Motor neuron (in vitro differentiated cells): Measurements from ENCODE around the gene CACNA1E. TPM values are rescaled to one million over a fixed set of nuclear protein-coding genes. Genes with fewer than 3 reads are reported as not detected.

Experiments
- ATAC-seq, 8 experiments: fragments of 200-7000 bp; cut with Tn5 transposase; replicated peaks in 6 of 8; 2 replicates each; pipeline ENCODE4 v1.8.0; 2021; ENCODE audit warnings: mild to moderate bottlenecking in 8 of 8, moderate library complexity in 8 of 8
- H3K27ac ChIP-seq, 2 donors: fragments of 250-450 bp; sonication (Bioruptor Pico); 2 replicates each; pipeline ENCODE4 v1.9.0; 2021; ENCODE audit warnings: antibody characterized with exemption in 2 of 2, mild to moderate bottlenecking in 2 of 2, moderate library complexity in 1 of 2
- H3K4me1 ChIP-seq, 2 donors: fragments of 250-450 bp; sonication (Bioruptor Pico); replicated peaks in 1 of 2; 2 replicates each; pipeline ENCODE4 v1.6.1; 2021; ENCODE audit warnings: antibody characterized with exemption in 2 of 2, mild to moderate bottlenecking in 2 of 2, moderate library complexity in 1 of 2
- H3K4me3 ChIP-seq, 5 donors: fragments of 250-450 bp; sonication (Bioruptor Pico); 2 replicates each; pipeline ENCODE4 v1.9.0; 2021; ENCODE audit warnings: antibody characterized with exemption in 5 of 5, mild to moderate bottlenecking in 5 of 5, moderate library complexity in 4 of 5
- WGBS, 10 experiments: fragments of 450-650 bp; shearing (Covaris generic); methylation state at CpG; one replicate each; pipeline ENCODE4 v1.0.0; 2022; 5-methylcytosine and 5-hydroxymethylcytosine counted together
- in situ Hi-C, 9 experiments: fragments of 400-800 bp; cut with MboI; loops; one replicate each; pipeline ENCODE4 v1.15.0; 2021; ENCODE audit warnings: low sequenced_read_pairs in 9 of 9, low pct_unique_long_range_greater_than_20kb in 2 of 9; ENCODE audit not compliant: unreplicated experiment in 9 of 9
- total RNA-seq, 8 experiments: library from RNA; unstranded; fragments of 300-600 nt; gene quantifications; 2 replicates each; pipeline versions ENCODE4 v1.2.3 to v1.2.4, GENCODE V29; 2022

The CACNA1E gene
- total RNA-seq, 8 experiments from 2014 or later: 0.10 to 19.4 (median 6.8) TPM

DNA sequence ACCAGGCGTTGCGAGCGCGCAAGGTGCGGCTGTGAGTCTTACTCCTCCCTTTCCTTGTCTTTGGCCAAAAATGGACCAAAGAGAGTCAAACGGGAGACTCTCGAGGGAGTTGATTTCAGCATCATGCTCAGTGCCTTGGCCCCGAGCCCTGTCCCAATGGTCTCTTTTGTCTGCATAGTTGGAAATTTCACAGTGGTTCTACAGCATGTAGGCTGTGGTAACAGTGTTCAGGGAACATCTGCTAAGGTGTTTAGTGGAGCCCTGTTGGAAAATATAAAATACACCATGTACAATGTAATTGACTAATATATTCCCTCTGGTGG is 2.7 kb downstream of the CACNA1E start:
- Histone ChIP-seq H3K4me3 (peak overlapping the region; percentile 37 to 71 (median 56)), H3K4me1 (peaks cover 10 to 24% of the 10 kb centered on the region in 2 donors), H3K27ac (no peak overlapping the region)
- ATAC-seq: no peak
- in situ Hi-C loops: loop anchor here in 6 of 9 experiments (10.0 to 25.0 kb wide), 7 partner anchors 99 to 909 kb away; partner anchors contain the start of genes GLUL (in 1 of the 6) and ZNF648 (in 1 of the 6)
- WGBS, 10 experiments: 0 to 33% (median 21%) methylated on average over 2 to 8 of the region's 8 CpGs; no CpG with 5 or more reads in 3 of the 10 experiments

DNA sequence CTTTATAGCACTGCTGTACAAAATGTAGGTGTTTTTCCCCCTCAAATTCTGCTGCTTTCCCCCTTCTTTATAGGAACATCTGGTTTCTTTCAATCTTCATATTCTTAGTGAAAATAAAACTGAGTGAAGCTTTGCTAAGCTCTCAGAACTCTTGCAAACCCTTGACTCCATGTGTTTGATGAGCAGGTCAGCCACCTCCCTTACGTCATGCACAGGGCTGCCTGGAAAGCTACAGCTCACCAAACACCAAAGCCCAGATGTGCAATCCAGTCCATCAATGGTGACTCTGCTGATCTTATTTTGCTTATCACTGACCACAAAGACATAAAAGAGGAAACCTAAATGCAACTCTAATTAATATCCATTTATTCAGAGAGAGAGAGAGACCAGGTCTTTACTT is 5.5 kb downstream of the CACNA1E start:
- in situ Hi-C loops: loop anchor here in 6 of 9 experiments (10.0 to 25.0 kb wide), 7 partner anchors 102 to 906 kb away; partner anchors contain the start of genes GLUL (in 1 of the 6) and ZNF648 (in 1 of the 6)
- Histone ChIP-seq H3K4me3 (no peak overlapping the region), H3K27ac (no peak overlapping the region), H3K4me1 (peaks cover 10 to 20% of the 10 kb centered on the region in 2 donors)
- ATAC-seq: peak in 3 of 8 experiments; percentile 21 to 45 (median 40)
- 11 to 89% (median 60%) methylated on average over 1 of the region's 1 CpG; no CpG with 5 or more reads in 4 of the 10 experiments for WGBS, 10 experiments

DNA sequence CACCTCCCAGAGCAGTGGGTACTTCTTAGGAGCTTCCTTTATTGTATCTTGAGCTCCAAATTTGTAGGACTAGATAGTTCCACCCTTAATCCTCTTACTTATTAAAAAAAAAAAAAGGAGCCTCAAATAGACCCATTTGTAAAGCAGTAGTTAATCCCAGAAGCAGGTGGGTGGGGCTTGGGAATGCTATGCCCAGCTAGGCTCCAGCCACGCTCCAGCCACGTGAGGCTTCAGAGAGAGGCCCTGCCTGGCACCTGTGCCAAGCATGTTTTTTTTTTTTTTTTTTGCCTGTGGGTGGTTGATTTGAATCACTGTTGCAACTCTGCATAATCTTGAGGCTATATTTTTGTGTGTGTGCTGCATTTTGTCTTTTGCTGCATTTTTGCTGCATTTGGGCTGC is 7.0 kb downstream of the CACNA1E start:
- no peak overlapping the region for H3K4me3 ChIP-seq
- WGBS, 10 experiments: 88 to 100% (median 94%) methylated on average over 2 of the region's 2 CpGs; no CpG with 5 or more reads in 6 of the 10 experiments
- H3K27ac ChIP-seq: no peak overlapping the region
- no peak for ATAC-seq
- peaks cover 6 to 13% of the 10 kb centered on the region in 2 donors for H3K4me1 ChIP-seq
- in situ Hi-C loops: loop anchor here in 6 of 9 experiments (25.0 kb wide), 6 partner anchors 103 to 597 kb away; partner anchors contain the start of gene ZNF648 (in 1 of the 6)

DNA sequence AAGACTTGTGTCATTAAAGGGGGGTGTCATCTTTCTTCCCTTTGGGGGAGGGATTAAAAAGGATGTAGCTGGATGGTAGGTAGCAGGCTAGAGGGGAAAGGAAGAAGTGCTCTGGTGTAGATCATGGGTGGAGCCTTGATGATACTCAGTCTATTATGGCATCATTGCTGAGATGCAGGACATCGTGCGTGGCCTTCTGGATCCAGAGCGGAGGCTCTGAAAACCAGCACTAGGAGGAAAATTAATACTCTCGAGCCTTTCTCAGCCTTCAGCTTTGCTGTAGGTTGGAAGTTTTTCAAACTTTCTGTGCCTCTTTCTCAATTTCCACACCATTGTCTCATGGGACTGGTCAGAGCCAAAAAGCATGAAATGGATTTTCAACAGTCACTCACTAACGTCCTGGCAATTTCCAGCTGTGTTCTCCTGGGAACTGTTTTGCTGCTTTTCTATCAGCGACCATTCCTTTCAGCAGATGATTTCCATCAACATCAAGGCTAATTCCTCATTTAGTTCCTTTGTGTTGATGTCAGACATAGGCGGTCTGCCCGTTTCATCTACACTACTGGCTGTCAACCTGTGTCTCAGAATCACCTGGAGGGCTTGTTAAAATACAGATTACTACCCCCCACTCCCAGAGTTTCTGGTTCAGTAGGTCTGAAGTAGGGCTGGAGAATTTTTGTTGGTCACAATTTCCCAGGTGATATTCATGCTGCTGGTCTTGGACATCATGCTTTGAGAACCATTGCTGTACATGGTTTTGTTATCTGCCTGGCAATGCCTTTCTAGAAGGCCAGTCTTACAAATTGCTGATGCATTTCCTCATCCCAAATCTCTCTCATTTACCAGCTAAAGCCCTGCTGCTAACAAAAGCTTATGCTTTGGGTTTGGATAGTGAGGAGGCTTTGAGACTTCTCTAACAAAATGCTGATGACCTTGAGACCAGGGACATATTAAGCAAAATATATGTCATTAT is 7.7 kb downstream of the CACNA1E start:
- WGBS, 10 experiments: 0 to 83% (median 44%) methylated on average over 2 to 8 of the region's 8 CpGs; no CpG with 5 or more reads in 2 of the 10 experiments
- no peak overlapping the region for H3K27ac ChIP-seq
- ATAC-seq: no peak
- H3K4me3 ChIP-seq: no peak overlapping the region
- H3K4me1 ChIP-seq: peaks cover 5 to 9% of the 10 kb centered on the region in 2 donors
- in situ Hi-C loops: loop anchor here in 6 of 9 experiments (25.0 kb wide), 6 partner anchors 104 to 596 kb away; partner anchors contain the start of gene ZNF648 (in 1 of the 6)

DNA sequence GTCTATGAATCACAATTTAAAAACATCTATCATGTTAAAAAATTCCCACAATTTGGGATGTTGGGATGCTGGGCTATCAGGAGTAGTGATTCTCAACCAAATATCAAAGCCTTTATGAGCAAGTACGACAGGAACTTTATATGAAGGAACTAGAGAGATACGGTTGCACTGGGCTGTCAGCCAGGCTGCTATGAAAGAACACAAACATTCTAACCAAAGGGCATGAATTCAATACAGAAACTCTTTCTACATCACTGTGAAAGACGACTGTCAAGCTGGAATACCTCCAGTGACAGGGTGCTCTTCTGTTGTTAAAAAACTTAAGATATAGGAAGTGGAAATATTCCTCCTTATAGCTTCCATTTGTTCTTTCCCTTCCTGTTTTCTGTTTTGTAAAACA is 9.8 kb downstream of the CACNA1E start:
- in situ Hi-C loops: loop anchor here in 6 of 9 experiments (25.0 kb wide), 6 partner anchors 106 to 594 kb away; partner anchors contain the start of gene ZNF648 (in 1 of the 6)
- WGBS, 10 experiments: 0 to 73% (median 48%) methylated on average over 2 to 3 of the region's 3 CpGs; no CpG with 5 or more reads in 2 of the 10 experiments
- H3K27ac ChIP-seq: no peak overlapping the region

DNA sequence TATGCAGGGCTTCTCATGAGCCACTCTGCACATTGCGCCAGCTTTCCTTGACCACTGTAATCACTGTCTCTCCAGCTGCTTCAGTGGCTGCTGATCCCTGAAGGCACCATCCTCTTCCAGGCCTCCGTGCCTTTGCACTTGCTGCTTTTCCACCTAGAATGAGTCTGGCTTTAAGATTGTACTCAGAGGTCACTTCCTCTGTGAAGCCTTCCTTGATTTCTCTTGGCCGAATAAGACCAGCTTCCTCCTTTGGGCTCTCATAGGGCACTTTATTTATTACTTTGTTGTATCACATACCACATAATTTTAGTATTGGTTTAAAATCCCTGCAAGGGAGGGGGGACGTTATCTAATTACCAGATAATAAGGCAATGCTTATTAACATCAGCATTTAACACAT is 10.6 kb downstream of the CACNA1E start:
- in situ Hi-C loops: loop anchor here in 6 of 9 experiments (25.0 kb wide), 6 partner anchors 107 to 593 kb away; partner anchors contain the start of gene ZNF648 (in 1 of the 6)
- no peak for ATAC-seq
- Histone ChIP-seq H3K4me3 (no peak overlapping the region), H3K4me1 (no peaks in the 10 kb centered on the region), H3K27ac (no peak overlapping the region)
- 19 to 100% (median 61%) methylated on average over 1 to 4 of the region's 4 CpGs for WGBS, 10 experiments

More for the DNA sequence above, 9.8 kb downstream of the CACNA1E start:
- peaks cover 0 to 5% of the 10 kb centered on the region in 2 donors for H3K4me1 ChIP-seq
- no peak overlapping the region for H3K4me3 ChIP-seq
- no peak for ATAC-seq

DNA sequence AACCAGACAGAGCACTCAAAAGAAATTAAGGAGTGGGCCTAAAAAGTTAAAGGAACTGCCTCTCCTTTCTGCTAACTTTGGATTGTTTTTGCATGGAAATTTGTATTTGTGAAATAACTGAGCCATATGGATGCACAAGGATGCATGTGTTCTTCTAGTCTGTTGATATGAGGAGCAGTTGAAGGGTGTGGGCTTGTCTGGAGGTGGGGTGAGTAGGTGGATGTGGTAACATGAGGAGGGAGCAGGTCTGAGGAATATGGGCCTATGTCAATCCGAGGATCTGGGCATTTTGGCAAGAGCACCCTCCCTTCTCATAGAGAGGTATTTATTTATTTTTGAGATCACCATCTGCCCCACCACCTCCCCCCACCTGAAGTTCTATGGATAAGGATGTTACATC is 13.4 kb downstream of the CACNA1E start:
- H3K4me1 ChIP-seq: peaks cover 7 to 13% of the 10 kb centered on the region in 2 donors
- WGBS, 10 experiments: 0 to 60% (median 50%) methylated on average over 1 of the region's 1 CpG; no CpG with 5 or more reads in 4 of the 10 experiments
- no peak overlapping the region for H3K4me3 ChIP-seq
- in situ Hi-C loops: loop anchor here in 6 of 9 experiments (25.0 kb wide), 6 partner anchors 109 to 591 kb away; partner anchors contain the start of gene ZNF648 (in 1 of the 6)
- no peak for ATAC-seq
- H3K27ac ChIP-seq: no peak overlapping the region

DNA sequence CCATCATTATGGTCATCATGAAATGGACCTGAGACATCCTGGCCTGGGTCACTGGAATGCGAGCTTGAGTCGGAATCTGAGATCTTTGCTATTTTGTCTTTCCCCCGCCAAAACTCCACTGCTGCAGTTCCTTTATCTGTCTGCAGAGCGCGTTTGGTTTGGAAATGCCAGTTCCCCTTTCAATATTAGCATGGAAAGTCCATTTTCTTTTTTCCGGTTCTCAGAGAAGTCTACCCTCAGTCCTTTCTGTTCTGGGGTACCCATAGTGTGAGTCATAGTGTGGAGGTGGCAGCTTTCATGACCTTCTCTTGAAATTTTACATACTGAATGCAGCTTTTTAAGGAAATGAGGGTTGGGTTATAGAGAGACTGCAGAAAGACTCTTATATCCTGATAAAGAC is 14.6 kb downstream of the CACNA1E start:
- WGBS, 10 experiments: 40 to 100% (median 85%) methylated on average over 1 to 6 of the region's 6 CpGs; no CpG with 5 or more reads in 2 of the 10 experiments
- H3K27ac ChIP-seq: no peak overlapping the region
- no peak overlapping the region for H3K4me3 ChIP-seq
- H3K4me1 ChIP-seq: peaks cover 18 to 24% of the 10 kb centered on the region in 2 donors
- in situ Hi-C loops: loop anchor here in 6 of 9 experiments (25.0 kb wide), 6 partner anchors 111 to 589 kb away; partner anchors contain the start of gene ZNF648 (in 1 of the 6)
- no peak for ATAC-seq

DNA sequence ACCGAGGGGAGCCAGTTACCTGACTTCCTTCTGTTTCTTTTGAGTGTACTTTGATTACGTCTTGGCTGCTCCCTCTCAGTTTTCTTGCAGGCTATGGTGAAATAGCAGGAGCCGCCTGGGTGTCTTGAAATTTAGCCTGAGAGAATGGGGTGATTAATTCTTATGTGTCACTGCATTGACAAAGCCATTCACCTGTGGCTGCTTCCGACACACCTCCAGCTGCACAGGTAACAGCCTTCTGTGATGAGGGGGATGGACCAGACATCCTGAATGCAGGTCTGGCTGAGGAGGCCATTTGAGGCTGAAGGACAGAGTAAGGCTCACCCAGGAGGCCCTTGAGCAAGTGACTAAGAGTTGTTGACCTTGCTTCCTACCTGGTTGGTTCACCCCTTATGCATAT is 16.5 kb downstream of the CACNA1E start:
- H3K4me3 ChIP-seq: no peak overlapping the region
- no peak overlapping the region for H3K27ac ChIP-seq
- ATAC-seq: no peak
- in situ Hi-C loops: loop anchor here in 7 of 9 experiments (25.0 kb wide), 6 partner anchors 113 to 587 kb away; partner anchors contain the start of gene ZNF648 (in 2 of the 7)
- 0 to 100% (median 85%) methylated on average over 1 to 4 of the region's 4 CpGs; no CpG with 5 or more reads in 3 of the 10 experiments for WGBS, 10 experiments
- peaks cover 38 to 43% of the 10 kb centered on the region in 2 donors for H3K4me1 ChIP-seq

DNA sequence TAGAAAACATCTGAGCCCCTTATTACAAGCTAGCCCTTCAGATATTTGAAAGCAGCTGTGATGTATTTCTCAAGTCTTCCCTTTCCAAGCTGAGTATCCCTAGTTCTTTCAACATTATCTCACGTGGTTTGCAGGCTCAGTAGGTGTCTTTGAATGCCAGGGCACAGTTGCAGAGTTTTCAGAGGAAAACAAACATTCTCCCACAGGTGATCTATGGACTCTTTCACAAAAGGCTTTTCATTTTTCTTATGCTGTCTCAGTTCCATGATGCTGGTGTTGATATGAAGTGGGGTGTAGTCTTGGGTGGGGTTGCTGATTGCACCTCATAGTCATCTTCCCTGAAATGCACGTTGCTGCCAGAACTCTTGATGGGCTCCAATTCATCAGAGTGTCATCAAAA is 17.3 kb downstream of the CACNA1E start:
- 0 to 79% (median 65%) methylated on average over 1 to 2 of the region's 2 CpGs; no CpG with 5 or more reads in 4 of the 10 experiments for WGBS, 10 experiments
- in situ Hi-C loops: loop anchor here in 1 of 9 experiments (25.0 kb wide), 1 partner anchor 562 kb away; the partner anchor contains the start of gene ZNF648
- no peak overlapping the region for H3K27ac ChIP-seq
- no peak overlapping the region for H3K4me3 ChIP-seq
- ATAC-seq: no peak
- peaks cover 39 to 45% of the 10 kb centered on the region in 2 donors for H3K4me1 ChIP-seq

DNA sequence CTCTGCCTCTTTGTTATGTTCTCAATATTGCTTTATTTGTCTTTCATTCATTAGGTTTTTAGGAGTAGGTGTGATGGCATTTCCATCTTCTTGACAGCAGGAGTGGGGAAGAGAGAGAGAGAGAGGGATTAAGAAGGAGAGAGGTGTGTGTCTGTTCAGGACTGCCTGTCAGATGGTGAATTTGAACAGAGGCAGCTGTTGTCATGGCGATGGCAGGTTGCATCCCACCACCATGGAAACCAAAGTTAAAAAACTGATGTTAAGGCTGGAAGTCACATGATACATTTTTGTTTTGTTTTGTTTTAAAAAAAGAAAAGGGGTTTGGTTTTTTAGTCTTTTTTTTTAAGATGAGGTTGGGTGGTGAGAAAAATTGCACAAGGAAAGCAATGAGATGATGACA is 18.3 kb downstream of the CACNA1E start:
- ATAC-seq: no peak
- peaks cover 39 to 45% of the 10 kb centered on the region in 2 donors for H3K4me1 ChIP-seq
- in situ Hi-C loops: loop anchor here in 1 of 9 experiments (25.0 kb wide), 1 partner anchor 561 kb away; the partner anchor contains the start of gene ZNF648
- H3K27ac ChIP-seq: no peak overlapping the region
- no peak overlapping the region for H3K4me3 ChIP-seq
- 0 to 100% (median 73%) methylated on average over 1 of the region's 1 CpG; no CpG with 5 or more reads in 3 of the 10 experiments for WGBS, 10 experiments

DNA sequence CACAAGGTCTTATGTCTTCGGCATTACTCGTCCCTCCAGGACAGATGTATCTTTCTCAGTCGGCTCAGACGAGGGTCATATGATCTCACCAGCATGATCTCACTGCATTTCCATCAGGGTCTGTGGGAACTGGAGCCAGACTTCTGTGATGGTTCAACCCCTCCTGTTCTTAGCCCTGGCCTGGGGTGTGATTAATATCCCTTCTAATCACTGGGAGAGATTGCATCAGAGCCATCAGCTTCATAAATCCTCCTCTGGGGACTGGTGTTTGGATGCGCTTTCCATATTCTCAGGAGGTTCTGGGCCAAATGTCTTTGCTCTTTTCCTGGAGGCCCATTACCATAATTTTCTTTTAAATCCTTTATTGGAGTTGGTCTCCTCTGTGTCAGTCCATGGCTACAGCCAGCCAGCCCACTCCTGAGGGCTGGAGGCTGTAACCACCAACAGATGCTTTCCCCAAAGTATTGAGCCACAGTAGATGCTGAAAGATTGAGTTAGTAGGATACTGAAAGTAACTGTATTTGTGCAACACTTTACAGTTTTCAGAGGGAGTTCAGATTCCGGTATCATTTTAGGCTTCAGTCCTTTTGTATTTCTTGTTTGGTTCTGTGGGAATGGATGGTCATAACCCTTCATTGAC is 20.0 kb downstream of the CACNA1E start:
- peak in 7 of 8 experiments; percentile 84 to 97 (median 96) for ATAC-seq
- Histone ChIP-seq H3K4me1 (peaks cover 39 to 45% of the 10 kb centered on the region in 2 donors), H3K27ac (peak overlapping the region; percentile 82 to 87), H3K4me3 (no peak overlapping the region)
- in situ Hi-C loops: loop anchor here in 1 of 9 experiments (25.0 kb wide), 1 partner anchor 559 kb away; the partner anchor contains the start of gene ZNF648
- 16 to 80% (median 43%) methylated on average over 1 to 6 of the region's 6 CpGs; no CpG with 5 or more reads in 1 of the 10 experiments for WGBS, 10 experiments
